Hepatocyte (in vitro differentiated cells): ENCODE measurements around the gene PCBP3.

ENCODE experiments used
- EZH2 ChIP-seq: fragments of 200-600 bp; sonication (generic); IDR thresholded peaks from 2 replicates; pipeline ENCODE4 v1.6.1; 2016; ENCODE audit warnings: antibody characterized with exemption, mild to moderate bottlenecking, borderline replicate concordance
- EZH2phosphoT487 ChIP-seq: fragments of 200-600 bp; sonication (generic); IDR thresholded peaks from one replicate; pipeline ENCODE4 v1.6.1; 2018; ENCODE audit warnings: antibody characterized with exemption, mild to moderate bottlenecking, low read depth, moderate library complexity; ENCODE audit not compliant: unreplicated experiment, severe bottlenecking
- TF ChIP-seq, protein P1 (sequence below): fragments of 200-600 bp; sonication (generic); IDR thresholded peaks from 2 replicates; pipeline ENCODE4 v1.5.1; 2016; ENCODE audit warnings: antibody characterized with exemption, mild to moderate bottlenecking; ENCODE audit not compliant: poor library complexity

DNA sequence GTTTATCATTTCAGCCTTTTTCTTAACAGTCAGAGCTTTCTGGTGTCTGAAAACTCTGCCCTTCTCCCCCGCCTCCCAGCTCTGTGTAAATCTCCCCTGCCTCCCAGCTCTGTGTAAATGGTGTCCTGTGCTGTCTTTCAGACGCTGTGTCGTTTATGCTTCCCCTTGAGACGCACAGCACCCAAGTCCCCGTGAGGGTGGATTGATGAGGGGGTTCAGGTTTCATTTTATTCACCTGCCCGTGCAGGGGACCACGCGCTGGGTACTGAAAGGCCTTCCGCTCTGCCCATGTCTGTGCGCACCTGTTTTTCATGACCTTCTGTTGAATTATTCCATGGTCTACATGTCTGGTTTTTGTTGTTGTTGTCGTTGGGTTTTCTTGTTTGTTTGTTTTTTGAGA lies 229.9 kb downstream of the PCBP3 start:
- TF ChIP-seq, protein P1, sequence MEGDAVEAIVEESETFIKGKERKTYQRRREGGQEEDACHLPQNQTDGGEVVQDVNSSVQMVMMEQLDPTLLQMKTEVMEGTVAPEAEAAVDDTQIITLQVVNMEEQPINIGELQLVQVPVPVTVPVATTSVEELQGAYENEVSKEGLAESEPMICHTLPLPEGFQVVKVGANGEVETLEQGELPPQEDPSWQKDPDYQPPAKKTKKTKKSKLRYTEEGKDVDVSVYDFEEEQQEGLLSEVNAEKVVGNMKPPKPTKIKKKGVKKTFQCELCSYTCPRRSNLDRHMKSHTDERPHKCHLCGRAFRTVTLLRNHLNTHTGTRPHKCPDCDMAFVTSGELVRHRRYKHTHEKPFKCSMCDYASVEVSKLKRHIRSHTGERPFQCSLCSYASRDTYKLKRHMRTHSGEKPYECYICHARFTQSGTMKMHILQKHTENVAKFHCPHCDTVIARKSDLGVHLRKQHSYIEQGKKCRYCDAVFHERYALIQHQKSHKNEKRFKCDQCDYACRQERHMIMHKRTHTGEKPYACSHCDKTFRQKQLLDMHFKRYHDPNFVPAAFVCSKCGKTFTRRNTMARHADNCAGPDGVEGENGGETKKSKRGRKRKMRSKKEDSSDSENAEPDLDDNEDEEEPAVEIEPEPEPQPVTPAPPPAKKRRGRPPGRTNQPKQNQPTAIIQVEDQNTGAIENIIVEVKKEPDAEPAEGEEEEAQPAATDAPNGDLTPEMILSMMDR = no peak
- TF ChIP-seq EZH2 (no peak), EZH2phosphoT487 (no peak)
